Adrenal gland (tissue), 12 donors: ENCODE results near the gene AUH. TPM values are rescaled to one million over a fixed set of nuclear protein-coding genes. Genes with fewer than 3 reads are reported as not detected.
A peak's percentile ranks its signal among the peaks of the same experiment; 100 is the strongest.

Experiments
- DNase-seq, 7 donors: peaks; one replicate each; pipeline ENCODE4 v3.0.0-alpha.2; 2019 to 2020
- H3K27ac ChIP-seq, 5 donors: fragments of 200-600 bp; sonication (generic) in 4 of 5; 1 replicate in 3 of 5; 2 replicates in 2 of 5; pipeline versions ENCODE4 v1.5.1 to v1.8.0; 2016 to 2020; ENCODE audit warnings: mild to moderate bottlenecking in 1 of 5
- H3K27me3 ChIP-seq: fragments of 200-600 bp; 2 replicates; pipeline ENCODE4 v1.8.0; 2021
- H3K36me3 ChIP-seq, 2 donors: fragments of 200-600 bp; replicated peaks in 1 of 2; 1 replicate in 1 of 2; 2 replicates in 1 of 2; pipeline versions ENCODE4 v1.5.1 to v1.8.0; 2018 to 2022
- H3K4me1 ChIP-seq, 2 donors: fragments of 200-600 bp; replicated peaks in 1 of 2; 1 replicate in 1 of 2; 2 replicates in 1 of 2; pipeline versions ENCODE4 v1.5.1 to v1.8.0; 2018 to 2021
- H3K4me3 ChIP-seq, 4 donors: fragments of 200-600 bp; sonication (generic) in 3 of 4; one replicate each; pipeline ENCODE4 v1.5.1; 2016 to 2018
- H3K9me3 ChIP-seq, 3 donors: fragments of 200-600 bp; sonication (generic) in 1 of 3; replicated peaks in 1 of 3; 1 replicate in 2 of 3; 2 replicates in 1 of 3; pipeline versions ENCODE4 v1.5.1 to v1.8.0; 2016 to 2021
- CTCF ChIP-seq, 6 experiments: fragments of 450-650 bp in 4 of 6; fragments of 200-600 bp in 2 of 6; sonication (generic) in 1 of 6; IDR thresholded peaks; 1 replicate in 5 of 6; 2 replicates in 1 of 6; pipeline versions ENCODE4 v1.5.1 to v1.8.0; 2016 to 2021; ENCODE audit warnings: antibody characterized with exemption in 6 of 6, mild to moderate bottlenecking in 2 of 6, moderate library complexity in 1 of 6
- POLR2A ChIP-seq, 2 donors: fragments of 450-650 bp; IDR thresholded peaks; one replicate each; pipeline ENCODE4 v1.6.1; 2017; ENCODE audit warnings: antibody characterized with exemption in 2 of 2, mild to moderate bottlenecking in 2 of 2, moderate library complexity in 1 of 2
- WGBS, 4 donors: extraction: QIAGEN DNeasy Blood & Tissue Kit in 2 of 4; methylation state at CpG; one replicate each; pipeline versions ENCODE4 v1.1.5 to v1.1.7; 2013 to 2017; 5-methylcytosine and 5-hydroxymethylcytosine counted together
- intact Hi-C, 2 donors: fragments of 100-400 bp; cut with DNase I; formaldehyde crosslinking; loops; one replicate each; pipeline versions ENCODE4 v1.14.1 to v1.15.0; 2022 to 2023
- polyA plus RNA-seq, 3 donors: library from polyadenylated mRNA; stranded (reverse); fragments of 200-250 nt in 2 of 3; fragments of 350-450 nt in 1 of 3; fragmentation: Illumina TruSeq in 1 of 3; extraction: RNeasy Lipid Tissue Mini Kit (QIAGEN cat#74804) in 1 of 3; gene quantifications; one replicate each; pipeline ENCODE4 v1.2.3, GENCODE V29; 2013 to 2014
- total RNA-seq, 9 donors: library from RNA; depleted of rRNA in 4 of 9; stranded (reverse); fragments of >200 nt in 4 of 9; fragments of 120-200 nt in 1 of 9; fragmentation: NEBNext Ultra II Directional in 1 of 9; extraction: Animal tissue kit (Norgen Biotek cat#: 25700) in 1 of 9; gene quantifications; one replicate each; pipeline versions ENCODE4 v1.1.0 to v1.2.4, GENCODE V29; 2013 to 2023
- donor health status: healthy with polysubstance abuse.
- donor health status: Bipolar disorder and iron deficiency.
- donor health status: DM: yes; HTN: yes; CAD: no.
- donor health status: DM: no; HTN: no; CAD: no.
- donor health status: DM: no; HTN: no; CAD: no.
- donor health status: DM: yes; HTN: yes; CAD: no.

Gene AUH
- total and polyA plus RNA-seq, 12 donors, result 41.9 to 158 (median 71.7) TPM

GRCh38 chr9:91211414-91211813 is 150.3 kb downstream of the AUH start:
- Histone ChIP-seq H3K4me3 (no peak overlapping the region), H3K36me3 (no peaks in the 10 kb centered on the region), H3K27me3 (no peaks in the 10 kb centered on the region), H3K27ac (no peak overlapping the region), H3K4me1 (peaks cover 12 to 16% of the 10 kb centered on the region in 2 donors), H3K9me3 (no peaks in the 10 kb centered on the region)
- 88 to 91% (median 91%) methylated on average over 7 of the region's 7 CpGs for WGBS, 4 donors
- no peak for DNase-seq
- TF ChIP-seq CTCF (IDR thresholded peaks at IDR 0.05) (no peak), POLR2A (IDR thresholded peaks at IDR 0.05) (no peak)
- intact Hi-C loops, result no loop called here

GRCh38 chr9:91210318-91210717 is 151.4 kb downstream of the AUH start:
- H3K9me3 ChIP-seq, result no peaks in the 10 kb centered on the region
- peaks cover 12 to 16% of the 10 kb centered on the region in 2 donors for H3K4me1 ChIP-seq
- 71 to 87% (median 81%) methylated on average over 6 of the region's 6 CpGs for WGBS, 4 donors
- H3K27me3 ChIP-seq, result no peaks in the 10 kb centered on the region
- no peak for TF ChIP-seq CTCF (IDR thresholded peaks at IDR 0.05)
- TF ChIP-seq POLR2A (IDR thresholded peaks at IDR 0.05), result no peak
- DNase-seq, result peak in 2 of 7 donors; percentile 17 to 51
- intact Hi-C loops, result no loop called here
- peak overlapping the region in 1 of 5 donors; percentile 42 for H3K27ac ChIP-seq
- H3K36me3 ChIP-seq, result no peaks in the 10 kb centered on the region
- no peak overlapping the region for H3K4me3 ChIP-seq

- TF ChIP-seq CTCF (IDR thresholded peaks at IDR 0.05) (no peak), POLR2A (IDR thresholded peaks at IDR 0.05) (no peak)
- no peaks in the 10 kb centered on the region for H3K27me3 ChIP-seq
- no peak for DNase-seq
- H3K4me1 ChIP-seq, result peaks cover 12 to 16% of the 10 kb centered on the region in 2 donors
- H3K4me3 ChIP-seq, result no peak overlapping the region
- 83 to 94% (median 88%) methylated on average over 4 to 5 of the region's 5 CpGs for WGBS, 4 donors
- H3K27ac ChIP-seq, result peak overlapping the region; percentile 59 to 87 (median 79)
- H3K9me3 ChIP-seq, result no peaks in the 10 kb centered on the region
- intact Hi-C loops, result no loop called here
- H3K36me3 ChIP-seq, result no peaks in the 10 kb centered on the region
Observed at GRCh38 chr9:91208837-91209236, 152.9 kb downstream of the AUH start.

- Histone ChIP-seq H3K27me3 (no peaks in the 10 kb centered on the region), H3K27ac (peak overlapping the region; percentile 59 to 87 (median 79)), H3K36me3 (no peaks in the 10 kb centered on the region), H3K9me3 (no peaks in the 10 kb centered on the region), H3K4me1 (peaks cover 12 to 16% of the 10 kb centered on the region in 2 donors), H3K4me3 (peak overlapping the region in 1 of 4 donors; percentile 4)
- intact Hi-C loops, result no loop called here
- no peak for DNase-seq
- 43 to 65% (median 60%) methylated on average over 2 to 3 of the region's 3 CpGs for WGBS, 4 donors
- TF ChIP-seq CTCF (IDR thresholded peaks at IDR 0.05) (no peak), POLR2A (IDR thresholded peaks at IDR 0.05) (no peak)
Observed at GRCh38 chr9:91208419-91208745, 153.3 kb downstream of the AUH start.
